ENCODE results near the gene GNA12. TPM values are rescaled to one million over a fixed set of nuclear protein-coding genes. Genes with fewer than 3 reads are reported as not detected.

GNA12 gene
- total and polyA plus RNA-seq, 4 donors = 3.7 to 19.0 (median 11.3) TPM

DNA sequence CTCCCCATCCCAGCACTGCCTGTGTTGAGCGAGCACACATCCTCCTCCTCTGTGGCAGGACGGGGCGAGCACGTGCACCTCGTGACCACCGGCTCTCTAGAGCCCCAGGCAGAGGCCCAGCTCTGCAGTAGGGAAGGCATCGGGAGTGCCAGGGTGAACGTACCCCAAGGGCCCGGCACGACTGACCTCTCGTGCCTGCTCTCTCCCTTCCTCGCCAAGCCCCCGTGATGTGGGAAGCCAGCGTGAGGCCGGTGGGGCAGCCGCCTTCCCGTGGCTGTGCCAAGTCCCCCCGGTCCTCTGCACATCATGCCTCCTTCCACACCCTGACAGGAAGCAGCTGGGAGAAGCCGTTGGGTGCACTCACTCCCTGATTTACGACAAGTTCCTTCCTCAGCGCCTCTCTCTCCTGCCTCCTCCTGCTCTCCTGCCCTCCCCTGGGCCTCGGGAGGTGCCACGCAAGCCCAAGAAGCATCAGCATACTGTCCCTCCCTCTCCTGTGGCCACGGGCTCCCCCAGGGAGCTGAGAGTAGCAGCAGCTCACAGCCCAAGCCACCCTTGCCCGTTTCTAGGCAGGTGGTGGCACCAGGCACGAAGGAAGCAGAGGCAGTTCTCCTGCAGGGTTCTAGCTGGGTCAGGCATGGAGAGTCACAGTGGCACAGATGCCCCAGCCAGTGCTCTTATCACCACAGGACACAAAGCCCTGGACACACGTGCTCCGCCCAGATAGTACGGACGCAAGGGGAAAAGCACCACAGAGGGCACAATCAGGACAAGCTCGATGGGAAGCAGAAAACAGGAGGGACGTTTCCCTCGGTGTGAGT lies 109.1 kb downstream of the GNA12 start:
- WGBS = 67% methylated on average over 33 of the region's 33 CpGs
- Histone ChIP-seq H3K9ac (ENCODE audit: low read depth in 1 of 2, low read length in 2 of 2) (no peak overlapping the region), H3K36me3 (ENCODE audit: control insufficient read depth in 4 of 4, insufficient read depth in 3 of 4, low read depth in 1 of 4, low read length in 3 of 4) (peaks cover 0 to 6% (median 1%) of the 10 kb centered on the region in 4 donors), H3K27me3 (ENCODE audit: control insufficient read depth in 4 of 4, insufficient read depth in 4 of 4, low read length in 3 of 4) (no peaks in the 10 kb centered on the region), H3K9me3 (ENCODE audit: control insufficient read depth in 4 of 4, low read length in 3 of 4) (no peaks in the 10 kb centered on the region), H3K4me3 (ENCODE audit: low read depth in 1 of 3, low read length in 3 of 3) (no peak overlapping the region), H3K4me1 (ENCODE audit: control insufficient read depth in 4 of 4, insufficient read depth in 4 of 4, low read length in 3 of 4) (peaks cover 0 to 4% (median 0%) of the 10 kb centered on the region in 4 donors), H3K27ac (ENCODE audit: low read depth in 1 of 2, low read length in 2 of 2) (no peak overlapping the region)
- TF ChIP-seq SP1 (IDR thresholded peaks at IDR 0.05) = no peak
- no peak for TF ChIP-seq HNF4G (IDR thresholded peaks at IDR 0.05)
- TF ChIP-seq, protein P1, sequence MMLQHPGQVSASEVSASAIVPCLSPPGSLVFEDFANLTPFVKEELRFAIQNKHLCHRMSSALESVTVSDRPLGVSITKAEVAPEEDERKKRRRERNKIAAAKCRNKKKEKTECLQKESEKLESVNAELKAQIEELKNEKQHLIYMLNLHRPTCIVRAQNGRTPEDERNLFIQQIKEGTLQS (IDR thresholded peaks at IDR 0.05) = no peak
- no peak for TF ChIP-seq RXRA (IDR thresholded peaks at IDR 0.05)
- no peak for TF ChIP-seq HNF4A (conservative IDR thresholded peaks at IDR 0.05)
- no peak for TF ChIP-seq GABPA (IDR thresholded peaks at IDR 0.05 in 1 of 2, conservative IDR thresholded peaks at IDR 0.05 in 1 of 2)
- TF ChIP-seq TAF1 (conservative IDR thresholded peaks at IDR 0.05) = no peak
- TF ChIP-seq MAX (IDR thresholded peaks at IDR 0.05) = no peak
- no peak for TF ChIP-seq YY1 (IDR thresholded peaks at IDR 0.05)
- TF ChIP-seq FOXA2 (IDR thresholded peaks at IDR 0.05) = no peak
- TF ChIP-seq CTCF (IDR thresholded peaks at IDR 0.05; ENCODE audit: low read depth, low read length, missing input control) = no peak
- no peak for TF ChIP-seq RAD21 (IDR thresholded peaks at IDR 0.05)
- TF ChIP-seq, protein P2, sequence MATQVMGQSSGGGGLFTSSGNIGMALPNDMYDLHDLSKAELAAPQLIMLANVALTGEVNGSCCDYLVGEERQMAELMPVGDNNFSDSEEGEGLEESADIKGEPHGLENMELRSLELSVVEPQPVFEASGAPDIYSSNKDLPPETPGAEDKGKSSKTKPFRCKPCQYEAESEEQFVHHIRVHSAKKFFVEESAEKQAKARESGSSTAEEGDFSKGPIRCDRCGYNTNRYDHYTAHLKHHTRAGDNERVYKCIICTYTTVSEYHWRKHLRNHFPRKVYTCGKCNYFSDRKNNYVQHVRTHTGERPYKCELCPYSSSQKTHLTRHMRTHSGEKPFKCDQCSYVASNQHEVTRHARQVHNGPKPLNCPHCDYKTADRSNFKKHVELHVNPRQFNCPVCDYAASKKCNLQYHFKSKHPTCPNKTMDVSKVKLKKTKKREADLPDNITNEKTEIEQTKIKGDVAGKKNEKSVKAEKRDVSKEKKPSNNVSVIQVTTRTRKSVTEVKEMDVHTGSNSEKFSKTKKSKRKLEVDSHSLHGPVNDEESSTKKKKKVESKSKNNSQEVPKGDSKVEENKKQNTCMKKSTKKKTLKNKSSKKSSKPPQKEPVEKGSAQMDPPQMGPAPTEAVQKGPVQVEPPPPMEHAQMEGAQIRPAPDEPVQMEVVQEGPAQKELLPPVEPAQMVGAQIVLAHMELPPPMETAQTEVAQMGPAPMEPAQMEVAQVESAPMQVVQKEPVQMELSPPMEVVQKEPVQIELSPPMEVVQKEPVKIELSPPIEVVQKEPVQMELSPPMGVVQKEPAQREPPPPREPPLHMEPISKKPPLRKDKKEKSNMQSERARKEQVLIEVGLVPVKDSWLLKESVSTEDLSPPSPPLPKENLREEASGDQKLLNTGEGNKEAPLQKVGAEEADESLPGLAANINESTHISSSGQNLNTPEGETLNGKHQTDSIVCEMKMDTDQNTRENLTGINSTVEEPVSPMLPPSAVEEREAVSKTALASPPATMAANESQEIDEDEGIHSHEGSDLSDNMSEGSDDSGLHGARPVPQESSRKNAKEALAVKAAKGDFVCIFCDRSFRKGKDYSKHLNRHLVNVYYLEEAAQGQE (IDR thresholded peaks at IDR 0.05) = no peak
- no peak for TF ChIP-seq FOXA1 (IDR thresholded peaks at IDR 0.05)
- TF ChIP-seq EGR1 (IDR thresholded peaks at IDR 0.05; ENCODE audit: low read depth in 2 of 2) = no peak
- TF ChIP-seq ZBTB33 (IDR thresholded peaks at IDR 0.05) = no peak
- no peak for TF ChIP-seq NR2F2 (IDR thresholded peaks at IDR 0.05)
- no peak for TF ChIP-seq JUND (IDR thresholded peaks at IDR 0.05)
- peak; percentile 77 for DNase-seq (ENCODE audit: low spot score)

Data from liver (tissue), 9 donors.